Endothelial cell of umbilical vein (primary cell): ENCODE results near the gene PHACTR1.

Experiments
- CTCF ChIP-seq, 2 donors: IDR thresholded peaks; 1 replicate in 1 of 2; 2 replicates in 1 of 2; pipeline ENCODE4 v1.5.1; 2011; ENCODE audit warnings: low read length in 2 of 2, mild to moderate bottlenecking in 2 of 2, moderate library complexity in 2 of 2, control low read depth in 1 of 2, inconsistent platforms in 1 of 2, low read depth in 1 of 2; ENCODE audit not compliant: insufficient read depth in 1 of 2; ENCODE audit errors: extremely low read depth in 1 of 2
- EZH2 ChIP-seq: IDR thresholded peaks from 2 replicates; pipeline ENCODE4 v1.6.1; 2012; ENCODE audit warnings: borderline replicate concordance, low read depth, mild to moderate bottlenecking, moderate library complexity, low read length, inconsistent platforms; ENCODE audit not compliant: severe bottlenecking
- GATA2 ChIP-seq: IDR thresholded peaks from 2 replicates; pipeline ENCODE4 v1.7.0; 2011; ENCODE audit warnings: low read depth, mild to moderate bottlenecking, moderate library complexity, mixed read lengths, low read length; ENCODE audit not compliant: insufficient read length, insufficient read depth
- JUN ChIP-seq: IDR thresholded peaks from 2 replicates; pipeline ENCODE4 v1.6.1; 2011; ENCODE audit warnings: borderline replicate concordance, low read depth; ENCODE audit not compliant: insufficient read length, insufficient read depth
- MAX ChIP-seq: IDR thresholded peaks from 2 replicates; pipeline ENCODE4 v1.6.1; 2011; ENCODE audit not compliant: insufficient read depth, insufficient read length
- MYC ChIP-seq: IDR thresholded peaks from one replicate; pipeline ENCODE4 v1.6.1; 2011; ENCODE audit warnings: mild to moderate bottlenecking, low read depth, low read length
- POLR2A ChIP-seq: IDR thresholded peaks from 2 replicates; pipeline ENCODE4 v1.6.1; 2012; ENCODE audit warnings: low read depth, mild to moderate bottlenecking, control low read depth, low read length
- POLR2AphosphoS5 ChIP-seq: IDR thresholded peaks from 2 replicates; pipeline ENCODE4 v1.6.1; 2012; ENCODE audit warnings: low read depth, mild to moderate bottlenecking, control low read depth, low read length, moderate library complexity; ENCODE audit not compliant: insufficient read depth

DNA sequence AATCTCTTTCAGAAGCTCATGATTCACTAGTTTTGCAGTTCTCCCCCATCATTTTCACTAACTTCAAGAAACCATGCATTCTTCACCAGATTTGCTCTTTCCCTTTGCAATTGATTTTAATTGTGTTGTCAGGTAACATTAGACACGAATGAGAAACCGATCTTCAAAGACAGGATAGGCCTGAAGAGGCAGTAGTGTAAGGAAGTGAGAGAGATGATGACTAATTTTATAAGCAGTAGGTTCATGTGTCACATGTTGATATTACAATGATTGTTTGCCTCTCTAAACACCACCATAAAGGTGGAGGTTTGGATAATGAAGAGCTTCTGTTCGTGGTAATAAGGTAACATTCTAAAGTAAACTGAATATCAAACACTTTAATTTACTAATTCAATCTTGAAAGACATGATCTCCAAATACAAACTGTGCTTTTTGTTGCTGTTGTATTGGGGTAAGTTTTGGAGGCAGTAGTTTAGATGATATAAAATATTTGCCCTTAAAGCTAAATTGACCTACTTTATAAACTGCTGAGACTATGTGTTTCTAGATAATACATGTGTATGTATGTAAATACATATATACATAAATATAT, 207.2 kb downstream of the PHACTR1 start:
- TF ChIP-seq CTCF (IDR thresholded peaks at IDR 0.05; ENCODE audit: extremely low read depth in 1 of 2, insufficient read depth in 1 of 2, low read depth in 1 of 2, low read length in 2 of 2) (no peak), EZH2 (no peak), POLR2A (no peak), MYC (no peak), GATA2 (no peak), MAX (no peak), POLR2AphosphoS5 (no peak), JUN (peak; percentile 22)
